Omental fat pad (tissue), 4 donors: ENCODE results near the gene KIZ. TPM values are rescaled to one million over a fixed set of nuclear protein-coding genes. Genes with fewer than 3 reads are reported as not detected.

ENCODE experiments used
- ATAC-seq: fragments of 150-250 bp; one replicate; pipeline ENCODE4 v1.9.1; 2016; ENCODE audit warnings: mild to moderate bottlenecking, moderate library complexity; ENCODE audit not compliant: low FRiP score
- DNase-seq: peaks from one replicate; pipeline ENCODE4 v3.0.0-alpha.2; 2019; ENCODE audit warnings: low spot score
- CTCF ChIP-seq, 3 donors: fragments of 450-650 bp; IDR thresholded peaks; one replicate each; pipeline ENCODE4 v1.5.1; 2016 to 2017; ENCODE audit warnings: antibody characterized with exemption in 3 of 3, mild to moderate bottlenecking in 3 of 3, moderate library complexity in 2 of 3
- total RNA-seq, 4 donors: library from RNA; depleted of rRNA; stranded (reverse); fragments of >200 nt; gene quantifications; one replicate each; pipeline ENCODE4 v1.1.0, GENCODE V29; 2016

The KIZ gene
- total RNA-seq, 4 donors from 2014 or later = 19.1 to 33.7 (median 23.7) TPM

GRCh38 chr20:21174516-21175239 lies 48.8 kb downstream of the KIZ start:
- DNase-seq (no peak), ATAC-seq (no peak)
- TF ChIP-seq CTCF (IDR thresholded peaks at IDR 0.05) = no peak

DNA sequence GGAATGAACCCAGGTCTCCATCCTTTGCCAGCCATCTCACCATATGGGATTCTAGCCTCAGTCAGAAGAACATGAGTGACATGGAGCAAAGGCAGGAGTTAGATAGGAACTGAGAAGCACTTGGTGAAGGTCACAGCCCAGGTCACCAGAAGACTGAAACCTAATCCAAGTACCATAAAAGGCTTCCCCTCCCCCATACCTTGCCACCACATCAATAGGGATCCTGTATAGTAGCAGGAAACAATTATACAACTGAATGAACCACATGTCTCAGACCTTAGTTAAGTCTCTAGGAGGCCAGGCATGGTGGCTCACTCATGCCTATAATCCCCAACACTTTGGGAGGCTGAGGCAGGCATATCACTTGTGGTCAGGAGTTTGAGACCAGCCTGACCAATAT lies 49.6 kb downstream of the KIZ start:
- no peak for TF ChIP-seq CTCF (IDR thresholded peaks at IDR 0.05)
- no peak for DNase-seq
- no peak for ATAC-seq

GRCh38 chr20:21177767-21178166 lies 51.9 kb downstream of the KIZ start:
- ATAC-seq = no peak
- TF ChIP-seq CTCF (IDR thresholded peaks at IDR 0.05) = no peak
- DNase-seq = no peak

DNA sequence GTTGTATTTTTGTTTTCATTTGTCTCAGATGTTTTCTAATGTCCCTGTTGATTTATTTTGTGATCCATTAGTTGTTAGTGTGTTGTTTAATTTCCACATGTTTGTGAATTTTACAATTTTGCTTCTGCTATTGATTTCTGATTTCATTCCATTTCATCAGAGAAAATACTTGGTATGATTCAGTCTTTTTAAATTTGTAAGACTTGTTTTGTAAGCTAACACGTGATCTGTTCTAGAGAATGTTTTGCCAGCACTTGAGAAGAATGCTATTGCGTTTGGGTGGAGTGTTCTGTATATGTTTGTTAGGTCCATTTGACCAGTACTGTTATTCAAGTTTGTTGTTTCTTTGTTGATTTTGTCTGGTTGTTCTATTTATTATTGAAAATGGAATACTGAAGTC lies 53.9 kb downstream of the KIZ start:
- ATAC-seq (no peak), DNase-seq (no peak)
- TF ChIP-seq CTCF (IDR thresholded peaks at IDR 0.05) = no peak

DNA sequence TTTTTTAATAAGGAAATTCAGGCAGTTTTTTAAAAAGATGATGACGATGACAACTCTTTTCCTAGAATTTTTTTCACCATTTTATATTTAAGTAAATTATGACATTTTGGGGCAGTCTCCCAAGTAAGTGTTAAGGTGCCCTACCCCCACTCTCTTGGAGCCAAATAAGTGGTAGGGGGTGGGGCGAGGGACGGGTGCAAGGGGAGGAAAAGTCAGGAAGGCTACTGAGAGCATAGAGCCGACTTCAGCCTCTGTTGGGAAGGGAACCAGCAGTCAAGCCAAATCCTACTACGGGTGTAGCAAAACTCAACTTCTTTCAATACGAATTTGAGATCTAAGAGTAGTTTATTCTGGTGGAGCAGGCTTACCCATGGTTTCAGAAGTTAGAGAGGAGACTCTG lies 54.4 kb downstream of the KIZ start:
- no peak for DNase-seq
- TF ChIP-seq CTCF (IDR thresholded peaks at IDR 0.05) = no peak
- ATAC-seq = no peak

- DNase-seq = no peak
- no peak for ATAC-seq
- no peak for TF ChIP-seq CTCF (IDR thresholded peaks at IDR 0.05)
These were observed 55.1 kb downstream of the KIZ start for GRCh38 chr20:21181028-21181427.

- DNase-seq (no peak), ATAC-seq (peak; percentile 72)
These were observed 57.1 kb downstream of the KIZ start for GRCh38 chr20:21182832-21183563.

More at GRCh38 chr20:21182832-21183563, 57.1 kb downstream of the KIZ start:
- no peak for TF ChIP-seq CTCF (IDR thresholded peaks at IDR 0.05)
